GM12892 (cell line): ENCODE measurements around the gene TSHZ1.
"Not testable (repeated sequence)": the region's sequence is repeated elsewhere in the genome, so short reads cannot be mapped to it uniquely, and the experiment has no call there.

Experiments
- DNase-seq: peaks from one replicate; pipeline ENCODE4 v3.0.0; 2011; ENCODE audit not compliant: insufficient read length
- FAIRE-seq: peaks from 2 replicates; lab custom pipeline; 2011; peaks lifted over from hg19 to GRCh38; lab: Jason Lieb, UNC
- POLR2A ChIP-seq: IDR thresholded peaks from 2 replicates; pipeline ENCODE4 v1.6.1; 2011; ENCODE audit warnings: low read depth, low read length, control low read depth
- POLR2AphosphoS5 ChIP-seq: IDR thresholded peaks from 2 replicates; pipeline ENCODE4 v1.6.1; 2011; ENCODE audit warnings: low read depth, low read length, control low read depth
- TAF1 ChIP-seq: IDR thresholded peaks from 2 replicates; pipeline ENCODE4 v1.6.1; 2011; ENCODE audit warnings: low read depth, mild to moderate bottlenecking, control low read depth, low read length, borderline replicate concordance

TSHZ1 gene

DNA sequence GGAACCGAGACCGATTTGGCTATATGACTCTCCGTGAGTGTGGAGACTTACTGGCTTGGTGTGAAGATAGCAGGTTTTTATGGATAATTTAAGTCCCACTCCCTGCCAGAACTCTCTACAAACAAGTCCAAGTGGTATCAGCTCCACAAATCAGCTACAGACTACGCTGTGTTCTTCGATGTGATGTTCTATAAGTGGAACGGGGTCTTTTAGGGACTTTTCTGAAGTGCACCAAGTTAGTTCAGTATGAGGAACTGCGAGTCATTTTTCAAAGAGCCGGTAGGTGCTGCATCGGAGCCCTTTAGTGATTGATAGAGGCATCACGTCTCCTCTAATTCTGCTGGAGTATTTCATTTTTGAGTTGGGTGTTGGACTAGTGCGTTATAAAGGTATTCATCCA is 107.1 kb downstream of the TSHZ1 start:
- no peak for FAIRE-seq
- TF ChIP-seq POLR2AphosphoS5: no peak
- no peak for TF ChIP-seq POLR2A
- no peak for TF ChIP-seq TAF1
- DNase-seq: no peak

DNA sequence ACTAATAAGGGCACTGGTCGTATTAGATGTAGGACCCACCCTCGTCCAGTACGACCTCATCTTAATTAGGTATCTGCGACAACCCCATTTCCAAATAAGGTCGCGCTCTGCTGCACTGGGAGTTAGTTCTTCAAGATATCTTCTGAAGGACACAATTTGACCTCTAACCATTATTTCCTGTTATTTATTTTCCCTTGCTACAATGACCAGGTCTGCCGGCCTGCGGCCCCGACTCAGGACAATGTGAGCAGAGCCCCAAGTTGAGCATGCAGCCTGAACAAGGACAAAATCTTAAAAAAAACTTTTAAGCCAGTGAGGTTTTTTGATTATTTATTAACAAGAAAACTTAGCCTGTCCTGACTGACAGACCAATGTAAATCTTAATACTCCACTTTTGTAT is 109.3 kb downstream of the TSHZ1 start:
- FAIRE-seq: no peak
- no peak for TF ChIP-seq TAF1
- no peak for TF ChIP-seq POLR2AphosphoS5
- no peak for TF ChIP-seq POLR2A
- DNase-seq: no peak

DNA sequence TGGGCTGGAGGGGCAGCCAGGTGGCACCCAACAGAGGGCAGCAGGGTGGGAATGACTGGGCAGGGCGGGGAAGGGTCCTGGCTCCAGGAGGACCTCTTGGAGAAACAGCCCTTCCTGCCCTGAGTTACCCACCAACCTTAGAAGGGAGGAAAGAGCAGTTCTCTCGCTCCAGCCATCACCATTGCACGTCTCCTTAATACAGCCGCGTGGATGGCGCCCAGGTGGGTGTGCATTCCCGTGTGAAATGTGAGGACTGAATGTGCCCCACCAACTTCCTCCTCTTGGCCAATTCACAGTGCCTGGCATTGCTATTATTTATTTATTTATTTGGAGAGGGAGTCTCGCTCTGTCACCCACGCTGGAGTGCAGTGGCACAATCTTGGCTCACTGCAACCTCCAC is 109.9 kb downstream of the TSHZ1 start:
- DNase-seq (no peak), FAIRE-seq (no peak)
- TF ChIP-seq TAF1 (no peak), POLR2A (no peak), POLR2AphosphoS5 (no peak)

DNA sequence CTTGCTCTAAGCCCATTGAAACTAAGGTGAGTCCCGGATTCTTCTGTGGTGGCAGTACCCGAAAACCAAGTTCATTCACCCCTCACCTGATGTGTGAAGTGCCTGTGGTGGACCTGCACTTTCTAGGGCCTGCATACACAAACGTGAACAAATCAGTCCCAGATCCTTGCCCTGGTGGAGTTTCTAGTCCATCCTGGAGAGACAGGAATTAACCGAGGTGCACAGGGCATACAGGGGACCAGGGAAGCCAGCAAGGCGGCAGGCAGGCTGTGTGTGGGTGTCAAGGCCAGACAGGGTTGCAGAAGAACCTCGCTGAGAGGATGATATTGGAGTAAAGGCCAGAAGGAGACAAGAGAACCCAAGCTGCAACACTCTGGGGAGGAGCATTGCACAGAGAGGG is 110.8 kb downstream of the TSHZ1 start:
- DNase-seq: no peak
- no peak for FAIRE-seq
- no peak for TF ChIP-seq POLR2A
- TF ChIP-seq TAF1: no peak
- no peak for TF ChIP-seq POLR2AphosphoS5

DNA sequence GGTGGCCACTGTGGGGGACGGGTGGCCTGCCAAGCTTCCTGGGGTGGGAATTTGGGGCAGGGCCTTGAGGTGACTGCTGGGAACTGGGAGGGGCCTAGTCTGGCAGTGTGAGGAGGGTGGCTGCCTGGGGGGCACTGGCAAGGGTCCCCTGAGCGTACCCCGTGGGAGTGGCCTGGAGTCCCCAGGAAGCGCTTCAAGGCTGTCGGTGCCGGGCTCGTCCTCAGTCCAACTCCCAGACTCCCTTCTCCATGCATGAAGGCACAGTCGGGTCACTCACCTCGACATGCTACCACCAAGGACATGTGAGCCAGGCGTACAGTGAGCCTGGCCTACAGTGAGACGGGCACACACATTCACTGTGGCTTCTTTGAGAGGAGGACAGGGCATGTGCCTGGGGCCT is 111.6 kb downstream of the TSHZ1 start:
- no peak for FAIRE-seq
- TF ChIP-seq POLR2A (no peak), POLR2AphosphoS5 (no peak), TAF1 (no peak)
- no peak for DNase-seq

DNA sequence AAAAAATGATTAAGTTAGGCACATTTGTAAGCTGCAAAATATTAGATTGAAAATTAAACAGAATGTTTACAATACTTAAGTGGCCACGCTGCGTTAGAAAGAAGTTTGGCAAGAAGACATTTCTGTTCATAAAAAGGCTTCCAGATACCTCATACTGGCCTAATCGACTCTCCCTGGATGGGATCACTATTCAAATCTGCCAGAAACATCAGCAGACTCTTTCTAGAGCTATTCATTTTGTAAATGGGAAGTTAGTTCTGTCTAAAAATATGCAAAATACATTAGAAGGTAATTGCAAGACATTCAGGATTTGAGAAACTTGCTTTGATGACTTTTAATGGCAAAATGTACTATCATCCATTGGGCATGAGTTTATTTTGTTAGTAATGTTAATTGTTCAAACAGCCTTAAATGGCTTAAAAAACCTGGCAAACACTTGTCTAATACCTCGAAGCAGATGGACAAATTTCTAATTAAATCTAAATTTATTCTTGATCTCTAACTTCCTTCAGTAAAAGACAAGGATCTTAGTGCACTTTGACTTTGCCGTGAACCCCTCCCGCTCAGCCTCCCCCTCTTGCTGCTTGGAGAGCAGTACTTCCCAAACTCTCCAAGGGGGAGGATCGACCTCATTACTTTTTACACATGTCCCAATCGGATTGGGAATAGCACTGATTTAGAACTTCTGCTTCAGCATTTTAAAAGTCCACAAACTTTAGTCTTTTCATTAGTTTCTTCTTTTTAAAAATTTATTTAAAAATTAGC is 113.4 kb downstream of the TSHZ1 start:
- TF ChIP-seq POLR2AphosphoS5 (no peak), TAF1 (no peak), POLR2A (no peak)
- no peak for DNase-seq
- no peak for FAIRE-seq

DNA sequence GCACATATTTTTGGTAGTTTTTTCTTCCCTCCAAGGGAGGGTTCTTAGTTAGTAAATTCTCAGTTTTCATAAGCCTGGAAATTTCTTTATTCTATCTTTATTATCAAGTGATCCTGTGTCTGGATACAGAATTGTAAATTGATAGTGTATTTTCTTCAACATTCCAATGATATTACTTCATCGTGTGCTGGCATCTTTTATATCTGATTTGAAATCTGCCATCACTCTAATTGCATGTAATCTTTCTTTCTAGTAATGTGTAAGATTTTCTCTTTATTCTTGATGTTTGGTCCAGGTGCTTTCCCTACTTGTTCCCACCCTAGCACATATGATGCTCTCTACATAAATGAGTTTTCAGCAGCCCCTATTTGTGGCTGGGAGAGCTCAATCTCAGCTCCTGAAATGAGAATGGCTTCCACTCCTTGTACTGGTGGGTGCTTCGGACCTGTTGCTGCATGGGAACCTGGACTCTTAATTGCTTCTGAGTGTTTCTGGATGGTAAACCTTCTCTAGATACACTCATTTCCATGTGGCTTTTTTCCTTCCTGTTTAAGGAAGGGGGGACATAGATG is 114.2 kb downstream of the TSHZ1 start:
- TF ChIP-seq POLR2A (no peak), POLR2AphosphoS5 (no peak), TAF1 (no peak)
- FAIRE-seq: no peak

DNA sequence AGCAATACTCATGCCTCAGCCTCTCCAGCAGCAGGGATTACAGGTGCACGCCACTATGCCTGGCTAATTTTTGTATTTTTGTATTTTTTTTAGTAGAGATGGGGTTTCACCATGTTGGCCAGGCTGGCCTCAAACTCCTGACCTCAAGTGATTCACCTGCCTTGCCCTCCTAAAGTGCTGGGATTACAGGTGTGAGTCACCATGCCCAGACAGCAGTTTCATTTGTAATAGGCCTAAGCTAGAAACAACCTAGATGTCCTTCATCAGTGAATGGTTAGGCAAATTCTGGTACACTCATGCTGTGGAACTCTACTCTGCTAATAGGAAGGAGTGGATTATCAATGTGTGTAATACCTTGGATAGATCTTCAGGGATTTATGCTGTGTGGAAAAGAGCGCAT is 119.2 kb downstream of the TSHZ1 start:
- not testable (repeated sequence) for FAIRE-seq, DNase-seq

More for the DNA sequence above, 114.2 kb downstream of the TSHZ1 start:
- no peak for DNase-seq

DNA sequence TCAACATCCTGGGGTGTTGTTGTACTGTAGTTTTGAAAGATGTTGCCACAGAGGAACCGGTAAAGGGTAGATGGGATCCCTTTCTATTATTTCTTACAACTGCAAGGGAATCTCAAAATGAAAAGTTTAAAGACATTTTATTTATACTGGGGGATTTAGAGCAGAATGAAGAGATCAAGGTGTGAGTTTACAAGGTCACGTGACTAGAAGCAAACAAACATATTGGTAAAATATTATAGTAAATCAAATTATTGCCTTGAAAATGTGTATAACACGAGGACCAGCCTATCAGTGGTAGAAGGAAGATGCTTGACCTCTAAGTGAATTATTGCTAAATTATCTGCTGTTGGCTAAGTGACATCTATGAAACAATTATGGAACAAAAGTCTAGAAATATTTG is 119.7 kb downstream of the TSHZ1 start:
- no peak for TF ChIP-seq POLR2A
- no peak for TF ChIP-seq TAF1
- no peak for TF ChIP-seq POLR2AphosphoS5
- FAIRE-seq: no peak
- DNase-seq: no peak

DNA sequence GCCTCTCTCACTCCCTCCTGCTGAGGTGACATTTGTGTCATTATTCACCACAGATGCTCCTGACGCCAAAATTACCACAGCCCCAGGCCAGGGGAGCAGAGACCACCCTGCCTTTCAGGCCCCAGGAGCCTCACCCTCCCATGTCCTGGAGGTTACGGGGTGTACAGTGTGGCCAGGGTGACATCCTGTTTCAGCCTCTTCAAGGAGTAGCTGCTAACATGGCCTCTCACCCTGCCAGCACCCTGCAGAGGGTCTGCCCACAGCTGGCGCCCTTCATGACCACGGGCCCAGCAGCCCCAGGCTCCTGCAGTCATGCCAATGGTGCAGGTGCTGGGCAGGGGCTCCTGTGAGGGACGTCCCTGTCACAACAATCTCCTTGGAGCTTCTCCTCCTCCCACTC is 124.3 kb downstream of the TSHZ1 start:
- FAIRE-seq (no peak), DNase-seq (no peak)
- TF ChIP-seq POLR2AphosphoS5 (no peak), POLR2A (no peak), TAF1 (no peak)

DNA sequence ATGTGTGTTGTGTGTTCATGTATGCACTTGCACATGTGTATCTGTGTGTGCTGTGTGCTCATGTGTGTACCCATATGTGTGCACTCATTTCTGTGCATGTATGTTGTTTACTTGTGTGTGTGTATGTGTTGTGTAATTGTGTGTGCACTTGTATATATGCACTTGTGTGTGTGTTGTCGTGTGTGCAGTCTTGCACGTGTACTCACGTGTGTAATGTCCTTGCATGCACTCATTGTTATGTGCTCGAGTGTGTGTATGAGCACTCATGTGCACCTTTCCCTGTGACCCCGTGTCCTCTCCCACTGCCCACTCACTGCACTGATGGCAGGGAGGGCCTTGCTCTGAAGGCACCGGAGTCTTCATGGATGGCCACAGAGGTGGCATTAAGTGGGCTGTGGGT is 124.9 kb downstream of the TSHZ1 start:
- FAIRE-seq (no peak), DNase-seq (no peak)
- TF ChIP-seq POLR2AphosphoS5 (no peak), POLR2A (no peak), TAF1 (no peak)

DNA sequence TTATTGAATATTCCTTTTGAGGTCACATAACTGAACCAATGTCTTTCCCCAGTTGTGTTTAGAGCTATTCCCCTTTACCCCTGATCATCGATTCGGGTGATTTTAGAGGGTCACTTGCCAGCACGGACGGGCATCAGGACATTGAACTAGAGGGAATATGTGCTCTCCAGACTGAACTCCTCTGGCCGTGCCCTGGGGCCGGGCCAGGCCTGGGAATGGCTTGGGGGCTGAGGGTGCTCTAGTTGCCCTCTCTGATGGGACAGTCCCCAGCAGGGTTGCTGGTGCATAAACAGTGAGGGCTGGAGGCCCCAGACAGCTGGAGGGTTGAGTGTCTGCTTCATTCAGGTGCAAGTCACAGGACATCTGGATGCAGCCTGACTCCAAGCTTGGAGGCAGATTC is 126.2 kb downstream of the TSHZ1 start:
- no peak for FAIRE-seq
- DNase-seq: no peak
- no peak for TF ChIP-seq TAF1
- no peak for TF ChIP-seq POLR2AphosphoS5
- TF ChIP-seq POLR2A: no peak

DNA sequence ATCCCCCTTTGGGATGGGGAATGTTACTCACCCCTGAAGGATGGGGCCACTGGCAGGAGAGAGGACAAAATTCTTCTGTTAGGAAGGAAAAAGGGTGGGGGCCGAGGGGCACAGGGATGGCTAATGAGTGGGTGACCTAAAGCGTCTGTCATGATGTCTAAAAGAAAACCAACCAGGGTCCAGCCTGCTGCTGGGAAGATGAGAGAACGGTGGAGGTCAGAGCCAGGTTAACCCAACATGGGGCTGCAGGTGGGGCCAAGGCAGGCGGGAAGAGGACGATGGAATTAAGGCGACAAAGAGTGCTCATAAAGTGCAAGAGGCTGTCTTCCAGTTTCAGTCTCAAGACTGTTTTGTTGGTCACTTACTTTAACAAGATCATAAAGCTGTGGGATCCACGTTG is 126.8 kb downstream of the TSHZ1 start:
- DNase-seq (no peak), FAIRE-seq (no peak)
- TF ChIP-seq TAF1 (no peak), POLR2AphosphoS5 (no peak), POLR2A (no peak)
